GM12878 (cell line): Measurements from ENCODE around the gene MARS1. TPM values are rescaled to one million over a fixed set of nuclear protein-coding genes. Genes with fewer than 3 reads are reported as not detected.

ENCODE experiments used
- ATAC-seq: fragments of 200-7000 bp; cut with Tn5 transposase; 3 replicates; pipeline ENCODE4 v1.9.1; 2020; ENCODE audit warnings: mild to moderate bottlenecking, moderate library complexity
- BruUV-seq: library from RNA; stranded (reverse); fragments of 400-500 nt; replicated peaks from 2 replicates; lab custom pipeline; 2021; lab: Mats Ljungman, UMichigan
- CTCF ChIA-PET: fragments of 300-600 bp; sonication (Branson Sonifier 250); formaldehyde crosslinking; extraction: SDS; loops from one replicate; lab custom pipeline; 2021; ENCODE audit warnings: inconsistent platforms; lab: Yijun Ruan, JAX
- POLR2A ChIA-PET: fragments of 350-600 bp; formaldehyde crosslinking; extraction: SDS; loops from one replicate; lab custom pipeline; 2021; ENCODE audit warnings: inconsistent platforms; lab: Charles Lee
- RAD21 ChIA-PET: fragments of 300-600 bp; sonication (Branson Sonifier 250); formaldehyde crosslinking; loops from one replicate; lab custom pipeline; 2023; ENCODE audit warnings: antibody characterized with exemption; ENCODE audit not compliant: unreplicated experiment; lab: Charles Lee
- SMC1A ChIA-PET: fragments of 300-600 bp; sonication (Branson Sonifier 250); formaldehyde crosslinking; loops from one replicate; lab custom pipeline; 2023; ENCODE audit not compliant: unreplicated experiment, uncharacterized antibody; lab: Charles Lee
- DNase-seq: peaks from one replicate; pipeline ENCODE4 v3.0.0-alpha.2; 2011; ENCODE audit warnings: low read depth, low spot score
- FAIRE-seq: peaks from 3 replicates; lab custom pipeline; 2011; peaks lifted over from hg19 to GRCh38; lab: Jason Lieb, UNC
- H2AFZ ChIP-seq: 2 replicates; pipeline ENCODE4 v1.6.0; 2011; ENCODE audit warnings: low read depth, low read length, control low read depth; ENCODE audit not compliant: control insufficient read depth
- H3K27ac ChIP-seq: 2 replicates; pipeline ENCODE4 v1.5.1; 2011; ENCODE audit warnings: control low read depth; ENCODE audit not compliant: control insufficient read depth, insufficient read depth
- H3K27me3 ChIP-seq, 2 experiments: replicated peaks in 1 of 2; 2 replicates each; pipeline versions ENCODE4 v1.6.0 to v1.6.1; 2011; ENCODE audit warnings: low read length in 1 of 2; ENCODE audit not compliant: control insufficient read depth in 2 of 2, insufficient read depth in 2 of 2
- H3K36me3 ChIP-seq, 2 experiments: 2 replicates each; pipeline ENCODE4 v1.5.1; 2011; ENCODE audit warnings: low read length in 1 of 2; ENCODE audit not compliant: control insufficient read depth in 2 of 2, insufficient read depth in 2 of 2
- H3K4me1 ChIP-seq: 2 replicates; pipeline ENCODE4 v1.6.1; 2011; ENCODE audit warnings: mild to moderate bottlenecking, low read length, moderate library complexity, mixed read lengths; ENCODE audit not compliant: control insufficient read depth, insufficient read depth
- H3K4me2 ChIP-seq: 2 replicates; pipeline ENCODE4 v1.6.0; 2011; ENCODE audit warnings: control low read depth; ENCODE audit not compliant: control insufficient read depth, insufficient read depth
- H3K4me3 ChIP-seq: fragments of 200-600 bp; sonication (generic); 2 replicates; pipeline ENCODE4 v1.5.1; 2016
- H3K79me2 ChIP-seq: 2 replicates; pipeline ENCODE4 v1.6.0; 2011; ENCODE audit warnings: low read length; ENCODE audit not compliant: control insufficient read depth, insufficient read depth
- H3K9ac ChIP-seq: 2 replicates; pipeline ENCODE4 v1.8.0; 2011; ENCODE audit warnings: low read length, control low read depth, mixed read lengths; ENCODE audit not compliant: control insufficient read depth, insufficient read depth
- H3K9me3 ChIP-seq: replicated peaks from 3 replicates; pipeline ENCODE4 v1.5.1; 2011; ENCODE audit warnings: mild to moderate bottlenecking, low read length; ENCODE audit not compliant: control insufficient read depth, insufficient read depth
- H4K20me1 ChIP-seq: 2 replicates; pipeline ENCODE4 v1.6.0; 2011; ENCODE audit not compliant: control insufficient read depth, insufficient read depth
- BCLAF1 ChIP-seq: fragments of 450-650 bp; IDR thresholded peaks from 2 replicates; pipeline ENCODE4 v1.6.1; 2017; ENCODE audit warnings: antibody characterized with exemption, mild to moderate bottlenecking, moderate library complexity
- CREM ChIP-seq: IDR thresholded peaks from 2 replicates; pipeline ENCODE4 v1.6.1; 2014; ENCODE audit warnings: antibody characterized with exemption, low read depth
- FOXM1 ChIP-seq: IDR thresholded peaks from 2 replicates; pipeline ENCODE4 v1.6.1; 2012; ENCODE audit warnings: low read depth, mild to moderate bottlenecking, inconsistent platforms, low read length, moderate library complexity
- HDAC2 ChIP-seq: fragments of 200-600 bp; sonication (generic); IDR thresholded peaks from 2 replicates; pipeline ENCODE4 v1.6.1; 2017
- HDAC6 ChIP-seq: fragments of 200-600 bp; sonication (generic); IDR thresholded peaks from one replicate; pipeline ENCODE4 v1.8.0; 2017; ENCODE audit warnings: antibody characterized with exemption; ENCODE audit not compliant: unreplicated experiment
- JUND ChIP-seq: IDR thresholded peaks from 2 replicates; pipeline ENCODE4 v1.6.1; 2012; ENCODE audit warnings: low read depth, mild to moderate bottlenecking, low read length, improper control_type of control experiment, moderate library complexity
- MEF2B ChIP-seq: fragments of 450-650 bp; IDR thresholded peaks from 2 replicates; pipeline ENCODE4 v1.6.1; 2018; ENCODE audit warnings: mild to moderate bottlenecking, moderate library complexity; ENCODE audit not compliant: partially characterized antibody, poor library complexity, severe bottlenecking
- NFYB ChIP-seq: IDR thresholded peaks from 2 replicates; pipeline ENCODE4 v1.6.1; 2011; ENCODE audit warnings: low read depth, mild to moderate bottlenecking, low read length, improper control_type of control experiment, moderate library complexity; ENCODE audit not compliant: insufficient read depth
- NR2C1 ChIP-seq: fragments of 450-650 bp; IDR thresholded peaks from 2 replicates; pipeline ENCODE4 v1.6.1; 2017; ENCODE audit warnings: antibody characterized with exemption, mild to moderate bottlenecking, moderate library complexity
- NR2F1 ChIP-seq: fragments of 450-650 bp; conservative IDR thresholded peaks from 2 replicates; pipeline ENCODE4 v1.6.1; 2017; ENCODE audit warnings: mild to moderate bottlenecking
- RAD21 ChIP-seq: IDR thresholded peaks from 2 replicates; pipeline ENCODE4 v1.6.1; 2011; ENCODE audit warnings: mild to moderate bottlenecking, low read depth, low read length, moderate library complexity; ENCODE audit not compliant: insufficient read depth
- SMAD1 ChIP-seq: fragments of 450-650 bp; IDR thresholded peaks from 2 replicates; pipeline ENCODE4 v1.6.1; 2018; ENCODE audit warnings: mild to moderate bottlenecking, low read depth; ENCODE audit not compliant: partially characterized antibody
- TCF3 ChIP-seq: IDR thresholded peaks from 2 replicates; pipeline ENCODE4 v1.6.1; 2012; ENCODE audit warnings: low read depth, mild to moderate bottlenecking, low read length, borderline replicate concordance; ENCODE audit not compliant: insufficient read depth
- TCF7 ChIP-seq: IDR thresholded peaks from 2 replicates; pipeline ENCODE4 v1.6.1; 2014; ENCODE audit warnings: antibody characterized with exemption, borderline replicate concordance
- WRNIP1 ChIP-seq: IDR thresholded peaks from 2 replicates; pipeline ENCODE4 v1.6.1; 2011; ENCODE audit warnings: low read depth, low read length, improper control_type of control experiment, borderline replicate concordance
- WGBS: methylation state at CpG from one replicate; pipeline ENCODE4 v1.1.6; 2016; ENCODE audit warnings: low lambda C conversion rate; ENCODE audit not compliant: insufficient replicate concordance, insufficient coverage; ENCODE audit errors: missing lambda C conversion rate; 5-methylcytosine and 5-hydroxymethylcytosine counted together
- in situ Hi-C: fragments of 300-500 bp; cut with MboI; formaldehyde crosslinking; loops from 9 replicates; pipeline ENCODE4 v1.14.3; 2018; ENCODE audit warnings: mixed read lengths
- intact Hi-C: fragments of 100-400 bp; cut with micrococcal nuclease; formaldehyde crosslinking; loops from one replicate; pipeline ENCODE4 v1.14.2; 2022; ENCODE audit not compliant: unreplicated experiment
- polyA plus RNA-seq, 11 experiments: library from polyadenylated mRNA; depleted of rRNA in 4 of 11; unstranded in 6 of 11; stranded (reverse) in 5 of 11; fragments of >200 nt; fragmentation: Nextera tagmentation in 4 of 11; fragmentation: Illumina TruSeq in 1 of 11; extraction: Ambion mirVana in 4 of 11; extraction: Trizol in 1 of 11; gene quantifications; 1 replicate in 1 of 11; 2 replicates in 10 of 11; pipeline versions ENCODE4 v1.2.1 to v1.2.3, GENCODE V29; 2011 to 2016; ENCODE audit warnings: inconsistent platforms in 2 of 11, missing spikeins in 2 of 11, low read depth in 1 of 11
- total RNA-seq, 4 experiments: library from RNA; depleted of rRNA in 3 of 4; stranded (reverse); fragments of >200 nt in 3 of 4; fragmentation: Illumina TruSeq in 1 of 4; extraction: Trizol in 1 of 4; gene quantifications; 2 replicates each; pipeline versions ENCODE4 v1.2.1 to v1.2.3, GENCODE V29; 2013 to 2021
- TF ChIP-seq, protein P1 (sequence below): fragments of 450-650 bp; IDR thresholded peaks from 2 replicates; pipeline ENCODE4 v1.6.1; 2017; ENCODE audit warnings: mild to moderate bottlenecking, moderate library complexity
- TF ChIP-seq, protein P2 (sequence below): IDR thresholded peaks from 2 replicates; pipeline ENCODE4 v1.6.1; 2012; ENCODE audit warnings: low read depth, low read length, improper control_type of control experiment

Gene MARS1
- total and polyA plus RNA-seq, 10 of the 15 experiments (the other 5 are each of a cell fraction or from before 2014, with no cell fraction given), result 72.3 to 270 (median 153) TPM

GRCh38 chr12:57541717-57542116, 53.8 kb downstream of the MARS1 start:
- Histone ChIP-seq H3K79me2 (peaks cover 16% of the 10 kb centered on the region), H2AFZ (no peak overlapping the region), H3K27ac (no peak overlapping the region), H3K36me3 (no peaks in the 10 kb centered on the region), H3K4me2 (no peak overlapping the region), H3K9ac (no peak overlapping the region), H3K27me3 (no peaks in the 10 kb centered on the region), H3K4me3 (no peak overlapping the region), H4K20me1 (no peaks in the 10 kb centered on the region), H3K9me3 (no peaks in the 10 kb centered on the region), H3K4me1 (peaks cover 6% of the 10 kb centered on the region; the same call in 1 of the 2 replicates)
- DNase-seq (no peak), FAIRE-seq (no peak), ATAC-seq (no peak)
- in situ Hi-C loops (no loop called here), intact Hi-C loops (no loop called here)
- ChIA-PET CTCF (no interaction called here), RAD21 (no interaction called here), POLR2A (no interaction called here), SMC1A (no interaction called here)
- BruUV-seq, result no TSS peak
- WGBS, result 71% methylated on average over 2 of the region's 2 CpGs
- TF ChIP-seq WRNIP1 (no peak), MEF2B (no peak), FOXM1 (no peak), RAD21 (no peak), JUND (no peak), CREM (no peak), TCF3 (no peak), BCLAF1 (no peak), SMAD1 (no peak), NR2F1 (no peak), NR2C1 (no peak), NFYB (no peak), HDAC6 (no peak), HDAC2 (no peak), TCF7 (no peak)
- TF ChIP-seq, protein P1, sequence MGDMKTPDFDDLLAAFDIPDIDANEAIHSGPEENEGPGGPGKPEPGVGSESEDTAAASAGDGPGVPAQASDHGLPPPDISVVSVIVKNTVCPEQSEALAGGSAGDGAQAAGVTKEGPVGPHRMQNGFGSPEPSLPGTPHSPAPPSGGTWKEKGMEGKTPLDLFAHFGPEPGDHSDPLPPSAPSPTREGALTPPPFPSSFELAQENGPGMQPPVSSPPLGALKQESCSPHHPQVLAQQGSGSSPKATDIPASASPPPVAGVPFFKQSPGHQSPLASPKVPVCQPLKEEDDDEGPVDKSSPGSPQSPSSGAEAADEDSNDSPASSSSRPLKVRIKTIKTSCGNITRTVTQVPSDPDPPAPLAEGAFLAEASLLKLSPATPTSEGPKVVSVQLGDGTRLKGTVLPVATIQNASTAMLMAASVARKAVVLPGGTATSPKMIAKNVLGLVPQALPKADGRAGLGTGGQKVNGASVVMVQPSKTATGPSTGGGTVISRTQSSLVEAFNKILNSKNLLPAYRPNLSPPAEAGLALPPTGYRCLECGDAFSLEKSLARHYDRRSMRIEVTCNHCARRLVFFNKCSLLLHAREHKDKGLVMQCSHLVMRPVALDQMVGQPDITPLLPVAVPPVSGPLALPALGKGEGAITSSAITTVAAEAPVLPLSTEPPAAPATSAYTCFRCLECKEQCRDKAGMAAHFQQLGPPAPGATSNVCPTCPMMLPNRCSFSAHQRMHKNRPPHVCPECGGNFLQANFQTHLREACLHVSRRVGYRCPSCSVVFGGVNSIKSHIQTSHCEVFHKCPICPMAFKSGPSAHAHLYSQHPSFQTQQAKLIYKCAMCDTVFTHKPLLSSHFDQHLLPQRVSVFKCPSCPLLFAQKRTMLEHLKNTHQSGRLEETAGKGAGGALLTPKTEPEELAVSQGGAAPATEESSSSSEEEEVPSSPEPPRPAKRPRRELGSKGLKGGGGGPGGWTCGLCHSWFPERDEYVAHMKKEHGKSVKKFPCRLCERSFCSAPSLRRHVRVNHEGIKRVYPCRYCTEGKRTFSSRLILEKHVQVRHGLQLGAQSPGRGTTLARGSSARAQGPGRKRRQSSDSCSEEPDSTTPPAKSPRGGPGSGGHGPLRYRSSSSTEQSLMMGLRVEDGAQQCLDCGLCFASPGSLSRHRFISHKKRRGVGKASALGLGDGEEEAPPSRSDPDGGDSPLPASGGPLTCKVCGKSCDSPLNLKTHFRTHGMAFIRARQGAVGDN, result no peak
- TF ChIP-seq, protein P2, sequence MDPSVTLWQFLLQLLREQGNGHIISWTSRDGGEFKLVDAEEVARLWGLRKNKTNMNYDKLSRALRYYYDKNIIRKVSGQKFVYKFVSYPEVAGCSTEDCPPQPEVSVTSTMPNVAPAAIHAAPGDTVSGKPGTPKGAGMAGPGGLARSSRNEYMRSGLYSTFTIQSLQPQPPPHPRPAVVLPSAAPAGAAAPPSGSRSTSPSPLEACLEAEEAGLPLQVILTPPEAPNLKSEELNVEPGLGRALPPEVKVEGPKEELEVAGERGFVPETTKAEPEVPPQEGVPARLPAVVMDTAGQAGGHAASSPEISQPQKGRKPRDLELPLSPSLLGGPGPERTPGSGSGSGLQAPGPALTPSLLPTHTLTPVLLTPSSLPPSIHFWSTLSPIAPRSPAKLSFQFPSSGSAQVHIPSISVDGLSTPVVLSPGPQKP, result no peak
